ENCODE data around the gene RALBP1. TPM values are rescaled to one million over a fixed set of nuclear protein-coding genes. Genes with fewer than 3 reads are reported as not detected.

The RALBP1 gene
- total and polyA plus RNA-seq, 9 of the 15 experiments (the other 6 are each of a cell fraction or from before 2014, with no cell fraction given), result 10.9 to 70.0 (median 61.3) TPM

DNA sequence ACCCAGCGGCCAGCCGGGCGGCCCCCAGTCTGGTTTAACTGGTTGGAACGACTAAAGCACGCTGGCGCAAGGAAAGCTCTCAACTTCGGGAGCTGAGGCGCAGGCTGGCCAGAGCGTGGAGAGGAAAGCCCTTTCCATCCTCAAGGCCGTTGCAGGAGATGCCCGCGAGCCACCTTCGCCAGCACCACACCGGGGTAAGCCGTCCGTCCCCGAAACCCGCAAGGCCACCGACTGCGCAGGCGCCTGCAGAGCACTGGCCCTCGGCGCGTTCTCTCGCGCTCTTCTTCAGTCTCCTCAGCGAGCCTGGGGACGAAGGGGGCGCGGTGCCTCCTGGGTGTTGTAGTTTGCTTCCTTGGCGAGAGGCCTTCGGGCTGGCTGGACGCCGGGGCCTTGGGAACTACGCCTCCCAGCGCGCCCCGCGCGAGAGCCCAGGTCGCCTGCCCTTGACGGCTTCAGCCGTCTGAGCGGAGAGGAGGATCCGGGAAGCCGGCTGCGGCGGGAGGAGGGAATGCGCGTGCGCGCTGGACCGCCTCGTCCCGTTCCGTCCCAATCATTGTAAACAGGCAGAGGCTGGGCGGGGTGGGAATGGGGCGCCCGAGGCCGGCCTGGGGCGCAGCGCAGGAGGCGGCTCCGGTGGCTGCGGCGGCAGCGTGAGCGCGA lies at the start of gene RALBP1 (continued):
- TF ChIP-seq, protein P1, sequence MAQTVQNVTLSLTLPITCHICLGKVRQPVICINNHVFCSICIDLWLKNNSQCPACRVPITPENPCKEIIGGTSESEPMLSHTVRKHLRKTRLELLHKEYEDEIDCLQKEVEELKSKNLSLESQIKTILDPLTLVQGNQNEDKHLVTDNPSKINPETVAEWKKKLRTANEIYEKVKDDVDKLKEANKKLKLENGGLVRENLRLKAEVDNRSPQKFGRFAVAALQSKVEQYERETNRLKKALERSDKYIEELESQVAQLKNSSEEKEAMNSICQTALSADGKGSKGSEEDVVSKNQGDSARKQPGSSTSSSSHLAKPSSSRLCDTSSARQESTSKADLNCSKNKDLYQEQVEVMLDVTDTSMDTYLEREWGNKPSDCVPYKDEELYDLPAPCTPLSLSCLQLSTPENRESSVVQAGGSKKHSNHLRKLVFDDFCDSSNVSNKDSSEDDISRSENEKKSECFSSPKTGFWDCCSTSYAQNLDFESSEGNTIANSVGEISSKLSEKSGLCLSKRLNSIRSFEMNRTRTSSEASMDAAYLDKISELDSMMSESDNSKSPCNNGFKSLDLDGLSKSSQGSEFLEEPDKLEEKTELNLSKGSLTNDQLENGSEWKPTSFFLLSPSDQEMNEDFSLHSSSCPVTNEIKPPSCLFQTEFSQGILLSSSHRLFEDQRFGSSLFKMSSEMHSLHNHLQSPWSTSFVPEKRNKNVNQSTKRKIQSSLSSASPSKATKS (CRISPR knock-in tag; IDR thresholded peaks at IDR 0.05), result no peak
- TF ChIP-seq SIN3A (IDR thresholded peaks at IDR 0.05; ENCODE audit: borderline replicate concordance in 2 of 2, control insufficient read depth in 1 of 2, low read depth in 2 of 2, low read length in 2 of 2), result peak in 1 of 2 experiments; percentile 76; a peak in 3 of 4 replicates
- TF ChIP-seq ARNT (IDR thresholded peaks at IDR 0.05), result no peak
- no peak for TF ChIP-seq MCM7 (IDR thresholded peaks at IDR 0.05)
- TF ChIP-seq RBM25 (IDR thresholded peaks at IDR 0.05; ENCODE audit: low read depth, low read length, severe bottlenecking), result no peak
- peak; percentile 38 to 76; a peak in 1 of 4 replicates for TF ChIP-seq NONO (IDR thresholded peaks at IDR 0.05; ENCODE audit: low read depth in 2 of 2, low read length in 1 of 2)
- TF ChIP-seq ATF1 (CRISPR knock-in tag; IDR thresholded peaks at IDR 0.05), result peak; percentile 72; the same call in 1 of the 2 replicates
- peak; percentile 98 for TF ChIP-seq ATF1 (tag; IDR thresholded peaks at IDR 0.05)
- TF ChIP-seq MGA (IDR thresholded peaks at IDR 0.05), result peak; percentile 45; the same call in 1 of the 2 replicates
- no peak for TF ChIP-seq MIER1 (IDR thresholded peaks at IDR 0.05; ENCODE audit: low read depth)
- no peak for TF ChIP-seq TCF7 (IDR thresholded peaks at IDR 0.05; ENCODE audit: borderline replicate concordance)
- peak; percentile 95 for TF ChIP-seq ZNF644 (tag; IDR thresholded peaks at IDR 0.05; ENCODE audit: low read depth)
- TF ChIP-seq EHMT2 (IDR thresholded peaks at IDR 0.05), result no peak

Measured in K562 (cell line).